Measurements from ENCODE around the gene MFRP. TPM values are rescaled to one million over a fixed set of nuclear protein-coding genes. Genes with fewer than 3 reads are reported as not detected.

MFRP gene
- polyA plus RNA-seq, 1 of the 3 experiments (the other 2 are of a cell fraction) = not detected

GRCh38 chr11:119365071-119365591 lies 18.6 kb upstream of the MFRP start:
- peaks cover 42 to 79% of the 10 kb centered on the region in 2 experiments; a peak in 3 of 4 replicates for H3K4me1 ChIP-seq (ENCODE audit: control insufficient read depth in 1 of 2, insufficient read depth in 2 of 2, low read depth in 1 of 2, low read length in 1 of 2)
- no peak for DNase-seq

GRCh38 chr11:119363851-119364590 lies 17.5 kb upstream of the MFRP start:
- peaks cover 37 to 69% of the 10 kb centered on the region in 2 experiments; a peak in 3 of 4 replicates for H3K4me1 ChIP-seq (ENCODE audit: control insufficient read depth in 1 of 2, insufficient read depth in 2 of 2, low read depth in 1 of 2, low read length in 1 of 2)
- TF ChIP-seq PBX3 (IDR thresholded peaks at IDR 0.05) (peak; percentile 64), FOXM1 (IDR thresholded peaks at IDR 0.05; ENCODE audit: low read depth) (no peak), MXI1 (IDR thresholded peaks at IDR 0.05; ENCODE audit: low read depth, low read length) (peak; percentile 55; the same call in 1 of the 2 replicates), MAX (IDR thresholded peaks at IDR 0.05; ENCODE audit: low read depth) (peak; percentile 91)
- H3K4me3 ChIP-seq (ENCODE audit: low read depth in 2 of 2, low read length in 1 of 2) = peak overlapping the region in 1 of 2 experiments; percentile 49; a peak in 2 of 4 replicates
- peaks cover 21% of the 10 kb centered on the region for H3F3A ChIP-seq (replicated peaks; ENCODE audit: insufficient read depth)
- no peak overlapping the region for H3K9ac ChIP-seq
- H3K9me3 ChIP-seq = no peaks in the 10 kb centered on the region
- no peaks in the 10 kb centered on the region for H3K79me2 ChIP-seq (ENCODE audit: insufficient read depth)
- no peaks in the 10 kb centered on the region for H3K36me3 ChIP-seq (replicated peaks in 1 of 2; ENCODE audit: control insufficient read depth in 1 of 2, insufficient read depth in 2 of 2, low read length in 1 of 2)
- ChIA-PET POLR2A (no interaction called here), CTCF (interaction anchor here (1.0 to 5.1 kb wide), 8 partner anchors 8 to 193 kb away, joined by 3 to 41 read pairs (median 10); partner anchors contain the start of gene USP2)
- peak overlapping the region; percentile 73 for H2AFZ ChIP-seq (ENCODE audit: low read depth)
- H3K27ac ChIP-seq (ENCODE audit: low read depth in 2 of 2, low read length in 1 of 2) = no peak overlapping the region; a peak in 1 of 4 replicates
- H3K4me2 ChIP-seq = peak overlapping the region; percentile 61; the same call in 1 of the 2 replicates
- H4K20me1 ChIP-seq (ENCODE audit: insufficient read depth) = no peaks in the 10 kb centered on the region
- peak; percentile 97 for DNase-seq
- no peaks in the 10 kb centered on the region for H3K27me3 ChIP-seq (ENCODE audit: insufficient read depth)
- WGBS (ENCODE audit: low lambda C conversion rate) = 8% methylated on average over 19 of the region's 88 CpGs
- no peaks in the 10 kb centered on the region for H3K9me2 ChIP-seq

More at GRCh38 chr11:119365071-119365591, 18.6 kb upstream of the MFRP start:
- Histone ChIP-seq H4K20me1 (ENCODE audit: insufficient read depth) (no peaks in the 10 kb centered on the region), H2AFZ (ENCODE audit: low read depth) (no peak overlapping the region), H3K79me2 (ENCODE audit: insufficient read depth) (no peaks in the 10 kb centered on the region), H3K9ac (no peak overlapping the region), H3K4me2 (0 out of 2 replicates have a peak overlapping the region, but pooled peaks have one; percentile 61), H3K36me3 (replicated peaks in 1 of 2; ENCODE audit: control insufficient read depth in 1 of 2, insufficient read depth in 2 of 2, low read length in 1 of 2) (no peaks in the 10 kb centered on the region), H3F3A (replicated peaks; ENCODE audit: insufficient read depth) (peaks cover 21% of the 10 kb centered on the region), H3K9me2 (no peaks in the 10 kb centered on the region), H3K27me3 (ENCODE audit: insufficient read depth) (no peaks in the 10 kb centered on the region), H3K27ac (ENCODE audit: low read depth in 2 of 2, low read length in 1 of 2) (no peak overlapping the region), H3K4me3 (ENCODE audit: low read depth in 2 of 2, low read length in 1 of 2) (no peak overlapping the region), H3K9me3 (no peaks in the 10 kb centered on the region)
- TF ChIP-seq FOSL2 (IDR thresholded peaks at IDR 0.05; ENCODE audit: borderline replicate concordance, low read depth) = no peak
- TF ChIP-seq MXI1 (IDR thresholded peaks at IDR 0.05; ENCODE audit: low read depth, low read length) = no peak
- no peak for TF ChIP-seq NFIC (IDR thresholded peaks at IDR 0.05; ENCODE audit: borderline replicate concordance)
- no peak for TF ChIP-seq TCF12 (IDR thresholded peaks at IDR 0.05)
- no peak for TF ChIP-seq RCOR1 (IDR thresholded peaks at IDR 0.05; ENCODE audit: low read length)
- TF ChIP-seq TAF1 (IDR thresholded peaks at IDR 0.05; ENCODE audit: borderline replicate concordance, low read depth, low read length) = no peak
- WGBS (ENCODE audit: low lambda C conversion rate) = 90% methylated on average over 6 of the region's 6 CpGs
- POLR2A ChIA-PET = no interaction called here
- CTCF ChIA-PET = interaction anchor here (0.7 to 5.1 kb wide), 9 partner anchors 9 to 194 kb away, joined by 3 to 41 read pairs (median 9); partner anchors contain the start of gene USP2
